SK-N-SH treated with all-trans-retinoic acid at 6 μM for 48 hours (cell line): Measurements from ENCODE around the gene GNL2.

Experiments
- ATAC-seq: fragments of 200-7000 bp; cut with Tn5 transposase; 3 replicates; pipeline ENCODE4 v1.9.1; 2020; ENCODE audit warnings: mild to moderate bottlenecking, moderate library complexity
- BACH2 ChIP-seq: fragments of 250-450 bp; sonication (Bioruptor Pico); IDR thresholded peaks from 2 replicates; pipeline ENCODE4 v1.9.0; 2021; ENCODE audit warnings: mild to moderate bottlenecking, borderline replicate concordance
- CREB5 ChIP-seq: fragments of 250-450 bp; sonication (Bioruptor Pico); IDR thresholded peaks from 2 replicates; pipeline ENCODE4 v1.5.1; 2020; ENCODE audit warnings: low read depth, mild to moderate bottlenecking, moderate library complexity
- CSRNP3 ChIP-seq: fragments of 250-450 bp; sonication (Bioruptor Pico); IDR thresholded peaks from 2 replicates; pipeline ENCODE4 v1.5.1; 2021; ENCODE audit warnings: mild to moderate bottlenecking, moderate library complexity
- GLIS3 ChIP-seq: fragments of 250-450 bp; sonication (Bioruptor Pico); IDR thresholded peaks from 2 replicates; pipeline ENCODE4 v1.5.0; 2020; ENCODE audit warnings: mild to moderate bottlenecking, moderate library complexity
- PATZ1 ChIP-seq: fragments of 250-450 bp; sonication (Bioruptor Pico); IDR thresholded peaks from 2 replicates; pipeline ENCODE4 v1.8.0; 2020; ENCODE audit warnings: mild to moderate bottlenecking, moderate library complexity, borderline replicate concordance
- POU6F1 ChIP-seq: fragments of 250-450 bp; sonication (Bioruptor Pico); IDR thresholded peaks from 2 replicates; pipeline ENCODE4 v1.8.0; 2021; ENCODE audit warnings: low read depth, mild to moderate bottlenecking, moderate library complexity, borderline replicate concordance
- PPARA ChIP-seq: fragments of 250-450 bp; sonication (Bioruptor Pico); IDR thresholded peaks from 2 replicates; pipeline ENCODE4 v1.5.0; 2020; ENCODE audit warnings: mild to moderate bottlenecking, borderline replicate concordance
- RARB ChIP-seq: fragments of 250-450 bp; sonication (Bioruptor Pico); IDR thresholded peaks from 2 replicates; pipeline ENCODE4 v1.8.0; 2021; ENCODE audit warnings: mild to moderate bottlenecking, moderate library complexity
- SNAI2 ChIP-seq: fragments of 250-450 bp; sonication (Bioruptor Pico); IDR thresholded peaks from 2 replicates; pipeline ENCODE4 v1.5.0; 2020; ENCODE audit warnings: mild to moderate bottlenecking, moderate library complexity
- TCF4 ChIP-seq: fragments of 250-450 bp; sonication (Bioruptor Pico); IDR thresholded peaks from 2 replicates; pipeline ENCODE4 v1.8.0; 2021; ENCODE audit warnings: mild to moderate bottlenecking, moderate library complexity, borderline replicate concordance
- TOX ChIP-seq: fragments of 250-450 bp; sonication (Bioruptor Pico); IDR thresholded peaks from 2 replicates; pipeline ENCODE4 v1.8.0; 2021; ENCODE audit warnings: mild to moderate bottlenecking, moderate library complexity, borderline replicate concordance
- TSHZ2 ChIP-seq: fragments of 250-450 bp; sonication (Bioruptor Pico); IDR thresholded peaks from 2 replicates; pipeline ENCODE4 v1.5.0; 2020; ENCODE audit warnings: mild to moderate bottlenecking, moderate library complexity
- ZC3H10 ChIP-seq: fragments of 250-450 bp; sonication (Bioruptor Pico); IDR thresholded peaks from 2 replicates; pipeline ENCODE4 v1.5.1; 2021; ENCODE audit warnings: mild to moderate bottlenecking, moderate library complexity
- ZFP30 ChIP-seq: fragments of 450-650 bp; formaldehyde crosslinking; IDR thresholded peaks from 2 replicates; pipeline ENCODE4 v1.5.0; 2022; ENCODE audit warnings: mild to moderate bottlenecking, moderate library complexity
- ZNF8 ChIP-seq: fragments of 450-650 bp; formaldehyde crosslinking; IDR thresholded peaks from 2 replicates; pipeline ENCODE4 v1.5.0; 2020; ENCODE audit warnings: mild to moderate bottlenecking, moderate library complexity

Gene GNL2

GRCh38 chr1:37614105-37614504 is 18.4 kb upstream of the GNL2 start:
- no peak for ATAC-seq
- no peak for TF ChIP-seq CSRNP3 (CRISPR knock-in tag)

- TF ChIP-seq SNAI2 (CRISPR knock-in tag) = no peak
- no peak for TF ChIP-seq ZFP30 (CRISPR knock-in tag)
- no peak for TF ChIP-seq ZC3H10 (CRISPR knock-in tag)
- no peak for TF ChIP-seq GLIS3
- no peak for TF ChIP-seq CREB5 (CRISPR knock-in tag)
- TF ChIP-seq TSHZ2 = no peak
- TF ChIP-seq RARB (CRISPR knock-in tag) = no peak
- peak; percentile 21; the same call in 1 of the 3 replicates for ATAC-seq
Observed at GRCh38 chr1:37612186-37612585, 16.4 kb upstream of the GNL2 start.

GRCh38 chr1:37609994-37610393 is 14.3 kb upstream of the GNL2 start:
- TF ChIP-seq PATZ1 (CRISPR knock-in tag) = no peak
- TF ChIP-seq GLIS3 = no peak
- TF ChIP-seq CSRNP3 (CRISPR knock-in tag) = no peak
- no peak for TF ChIP-seq TSHZ2
- TF ChIP-seq BACH2 (CRISPR knock-in tag) = no peak
- TF ChIP-seq ZNF8 (CRISPR knock-in tag) = no peak
- no peak for TF ChIP-seq PPARA
- TF ChIP-seq TCF4 (CRISPR knock-in tag) = no peak
- no peak for TF ChIP-seq POU6F1 (CRISPR knock-in tag)
- TF ChIP-seq CREB5 (CRISPR knock-in tag) = no peak
- TF ChIP-seq TOX (CRISPR knock-in tag) = no peak
- ATAC-seq = no peak
